ENCODE measurements around the gene SLC30A4.

DNA sequence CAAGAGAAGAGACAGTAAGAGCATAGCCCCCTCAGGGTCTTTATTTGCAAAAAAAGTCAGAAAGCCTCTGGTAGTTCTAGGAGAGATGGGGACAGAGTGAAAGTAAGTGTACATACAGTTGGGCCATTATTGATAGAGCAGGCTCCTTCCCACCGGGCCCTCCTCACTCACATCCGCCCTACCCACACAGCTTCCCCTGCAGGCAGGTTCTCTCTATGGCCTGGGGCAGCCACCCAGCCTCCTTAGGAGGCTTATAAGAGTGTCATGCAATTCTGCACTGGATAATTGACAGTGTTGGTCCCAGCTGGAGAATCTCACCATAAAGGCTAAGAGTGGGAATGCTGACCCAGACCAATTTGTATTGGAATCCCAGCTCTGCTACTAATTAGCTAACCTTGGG lies 49.5 kb downstream of the SLC30A4 start:
- TF ChIP-seq CTCF (IDR thresholded peaks at IDR 0.05; ENCODE audit: control extremely low read depth in 1 of 3, insufficient read depth in 1 of 3, low read depth in 1 of 3, low read length in 3 of 3) (no peak), SAP30 (IDR thresholded peaks at IDR 0.05; ENCODE audit: insufficient read depth, insufficient replicate concordance, low read length) (no peak), PHF8 (conservative IDR thresholded peaks at IDR 0.05; ENCODE audit: low read depth, low read length) (no peak), RFX5 (IDR thresholded peaks at IDR 0.05; ENCODE audit: borderline replicate concordance, low read depth, low read length) (no peak), POLR2AphosphoS5 (IDR thresholded peaks at IDR 0.05; ENCODE audit: low read depth, low read length) (no peak), ATF3 (IDR thresholded peaks at IDR 0.05; ENCODE audit: insufficient read depth, low read depth, low read length) (no peak), CEBPB (IDR thresholded peaks at IDR 0.05; ENCODE audit: low read depth, low read length) (no peak), CHD2 (IDR thresholded peaks at IDR 0.05; ENCODE audit: low read length) (no peak), SIN3A (conservative IDR thresholded peaks at IDR 0.05 in 1 of 2, IDR thresholded peaks at IDR 0.05 in 1 of 2; ENCODE audit: low read depth in 1 of 2, low read length in 2 of 2) (no peak), BRCA1 (IDR thresholded peaks at IDR 0.05; ENCODE audit: low read depth, low read length) (no peak), SP1 (IDR thresholded peaks at IDR 0.05; ENCODE audit: low read depth, low read length) (no peak)

Data from H1 (cell line).